Measurements from ENCODE around the gene NR0B2.

GRCh38 chr1:26921126-26921539 is 7.4 kb upstream of the NR0B2 start:
- TF ChIP-seq CTCF (IDR thresholded peaks at IDR 0.05; ENCODE audit: poor library complexity, severe bottlenecking) (no peak), TAF1 (IDR thresholded peaks at IDR 0.05; ENCODE audit: low read depth) (no peak), EP300 (conservative IDR thresholded peaks at IDR 0.05; ENCODE audit: poor library complexity, severe bottlenecking) (no peak), EZH2 (IDR thresholded peaks at IDR 0.05; ENCODE audit: borderline replicate concordance, insufficient read depth, low read length, poor library complexity, severe bottlenecking) (no peak)
